Panc1 (cell line): ENCODE data around the gene SUSD2. TPM values are rescaled to one million over a fixed set of nuclear protein-coding genes. Genes with fewer than 3 reads are reported as not detected.

Experiments used
- ATAC-seq: fragments of 200-7000 bp; cut with Tn5 transposase; 2 replicates; pipeline ENCODE4 v1.9.1; 2020; ENCODE audit warnings: mild to moderate bottlenecking, moderate library complexity
- BruUV-seq: library from RNA; stranded (reverse); fragments of 400-500 nt; replicated peaks from 2 replicates; lab custom pipeline; 2021; lab: Mats Ljungman, UMichigan
- CTCF ChIA-PET: fragments of 300-600 bp; sonication (Branson Sonifier 250); formaldehyde crosslinking; loops from one replicate; lab custom pipeline; 2022; ENCODE audit warnings: antibody characterized with exemption; lab: Charles Lee
- POLR2A ChIA-PET: fragments of 300-600 bp; sonication (Branson Sonifier 250); formaldehyde crosslinking; loops from one replicate; lab custom pipeline; 2022; ENCODE audit warnings: antibody characterized with exemption; lab: Charles Lee
- DNase-seq: peaks from one replicate; pipeline ENCODE4 v3.0.0-alpha.2; 2010; ENCODE audit warnings: low read depth, low spot score
- H3K27ac ChIP-seq: 2 replicates; pipeline ENCODE4 v1.5.1; 2011; ENCODE audit warnings: mild to moderate bottlenecking, low read length, inconsistent platforms
- H3K27me3 ChIP-seq: fragments of 200-500 bp; sonication (Bioruptor generic); 2 replicates; pipeline ENCODE4 v1.6.0; 2014; ENCODE audit warnings: low read length, inconsistent platforms; ENCODE audit not compliant: control insufficient read depth, insufficient read depth
- H3K36me3 ChIP-seq: fragments of 200-500 bp; sonication (Bioruptor generic); 2 replicates; pipeline ENCODE4 v1.5.1; 2014; ENCODE audit warnings: inconsistent platforms, mild to moderate bottlenecking, low read length, moderate library complexity; ENCODE audit not compliant: control insufficient read depth, insufficient read depth
- H3K4me1 ChIP-seq: 2 replicates; pipeline ENCODE4 v1.5.1; 2011; ENCODE audit warnings: inconsistent platforms, mild to moderate bottlenecking, low read length, moderate library complexity; ENCODE audit not compliant: control insufficient read depth, insufficient read depth
- H3K4me3 ChIP-seq, 2 experiments: 2 replicates each; pipeline ENCODE4 v1.5.1; 2011 to 2012; ENCODE audit warnings: low read depth in 2 of 2, low read length in 2 of 2, mild to moderate bottlenecking in 2 of 2, inconsistent platforms in 1 of 2, moderate library complexity in 1 of 2
- H3K9me3 ChIP-seq: fragments of 200-500 bp; sonication (Bioruptor generic); 2 replicates; pipeline ENCODE4 v1.5.1; 2014; ENCODE audit warnings: low read depth, mild to moderate bottlenecking, inconsistent platforms, low read length, moderate library complexity; ENCODE audit not compliant: control insufficient read depth, insufficient read depth
- CTCF ChIP-seq: fragments of 450-650 bp; IDR thresholded peaks from 2 replicates; pipeline ENCODE4 v1.5.1; 2017; ENCODE audit warnings: mild to moderate bottlenecking
- POLR2AphosphoS5 ChIP-seq: IDR thresholded peaks from 2 replicates; pipeline ENCODE4 v1.6.1; 2012; ENCODE audit warnings: mild to moderate bottlenecking, low read depth, low read length, moderate library complexity
- REST ChIP-seq, 2 experiments: IDR thresholded peaks; 2 replicates each; pipeline ENCODE4 v1.6.1; 2011 to 2012; ENCODE audit warnings: low read depth in 2 of 2, control low read depth in 1 of 2, low read length in 1 of 2, mild to moderate bottlenecking in 1 of 2, moderate library complexity in 1 of 2; ENCODE audit not compliant: insufficient read depth in 1 of 2
- SIN3A ChIP-seq: IDR thresholded peaks from 2 replicates; pipeline ENCODE4 v1.6.1; 2012; ENCODE audit warnings: low read depth, mild to moderate bottlenecking, low read length, moderate library complexity, borderline replicate concordance; ENCODE audit not compliant: insufficient read depth
- TCF7L2 ChIP-seq: IDR thresholded peaks from 2 replicates; pipeline ENCODE4 v1.6.1; 2011; ENCODE audit warnings: mild to moderate bottlenecking, low read depth, low read length, inconsistent platforms
- in situ Hi-C: cut with HindIII; loops from 2 replicates; pipeline ENCODE4 v1.10.0; 2016; ENCODE audit warnings: low sequenced_read_pairs, low pct_unique_long_range_greater_than_20kb
- intact Hi-C: fragments of 100-400 bp; cut with micrococcal nuclease; formaldehyde crosslinking; loops from one replicate; pipeline ENCODE4 v1.10.0; 2022; ENCODE audit not compliant: unreplicated experiment
- total RNA-seq: library from RNA; stranded (reverse); gene quantifications from one replicate; pipeline ENCODE4 v1.2.1, GENCODE V29; 2021; ENCODE audit not compliant: unreplicated experiment

The SUSD2 gene
- total RNA-seq, 1 experiment from 2014 or later: 10.6 TPM

GRCh38 chr22:24144056-24144777, 37.1 kb upstream of the SUSD2 start:
- no peak overlapping the region for H3K4me3 ChIP-seq
- no peaks in the 10 kb centered on the region for H3K27me3 ChIP-seq
- ATAC-seq: no peak
- POLR2A ChIA-PET: no interaction called here
- intact Hi-C loops: no loop called here
- CTCF ChIA-PET: no interaction called here
- no peaks in the 10 kb centered on the region for H3K36me3 ChIP-seq
- no peaks in the 10 kb centered on the region for H3K9me3 ChIP-seq
- no TSS peak for BruUV-seq
- peaks cover 9% of the 10 kb centered on the region for H3K4me1 ChIP-seq
- in situ Hi-C loops: no loop called here
- TF ChIP-seq POLR2AphosphoS5 (no peak), TCF7L2 (no peak), REST (IDR thresholded peaks at IDR 0.05; ENCODE audit: insufficient read depth in 1 of 2, low read depth in 2 of 2, low read length in 1 of 2) (no peak), CTCF (no peak), SIN3A (no peak)
- no peak for DNase-seq
- H3K27ac ChIP-seq: no peak overlapping the region

- H3K27me3 ChIP-seq: no peaks in the 10 kb centered on the region
- H3K36me3 ChIP-seq: no peaks in the 10 kb centered on the region
- no peak for DNase-seq
- ChIA-PET POLR2A (no interaction called here), CTCF (no interaction called here)
- BruUV-seq: no TSS peak
- intact Hi-C loops: no loop called here
- H3K4me3 ChIP-seq: no peak overlapping the region
- in situ Hi-C loops: no loop called here
- no peak overlapping the region for H3K27ac ChIP-seq
- no peak for TF ChIP-seq SIN3A
- TF ChIP-seq POLR2AphosphoS5: no peak
- no peak for TF ChIP-seq CTCF
- no peak for TF ChIP-seq TCF7L2
- TF ChIP-seq REST (IDR thresholded peaks at IDR 0.05; ENCODE audit: insufficient read depth in 1 of 2, low read depth in 2 of 2, low read length in 1 of 2): no peak
- peaks cover 9% of the 10 kb centered on the region for H3K4me1 ChIP-seq
- H3K9me3 ChIP-seq: no peaks in the 10 kb centered on the region
- no peak for ATAC-seq
Measured at GRCh38 chr22:24144778-24145085, 36.6 kb upstream of the SUSD2 start.
